Keratinocyte (primary cell): ENCODE results near the gene LRRC19.

Source experiments
- EZH2 ChIP-seq: IDR thresholded peaks from one replicate; pipeline ENCODE4 v1.6.1; 2012; ENCODE audit warnings: inconsistent platforms, mild to moderate bottlenecking, low read length, moderate library complexity
- TF ChIP-seq, protein P1 (sequence below), 3 experiments: IDR thresholded peaks in 1 of 3; conservative IDR thresholded peaks in 1 of 3; optimal IDR thresholded peaks in 1 of 3; 2 replicates in 2 of 3; 3 replicates in 1 of 3; pipeline versions ENCODE3 to v1.5.1; 2011; ENCODE audit warnings: low read length in 3 of 3, mild to moderate bottlenecking in 3 of 3, moderate library complexity in 2 of 3, control low read depth in 1 of 3, inconsistent platforms in 1 of 3; ENCODE audit not compliant: insufficient read depth in 2 of 3; ENCODE audit errors: extremely low read depth in 1 of 3

DNA sequence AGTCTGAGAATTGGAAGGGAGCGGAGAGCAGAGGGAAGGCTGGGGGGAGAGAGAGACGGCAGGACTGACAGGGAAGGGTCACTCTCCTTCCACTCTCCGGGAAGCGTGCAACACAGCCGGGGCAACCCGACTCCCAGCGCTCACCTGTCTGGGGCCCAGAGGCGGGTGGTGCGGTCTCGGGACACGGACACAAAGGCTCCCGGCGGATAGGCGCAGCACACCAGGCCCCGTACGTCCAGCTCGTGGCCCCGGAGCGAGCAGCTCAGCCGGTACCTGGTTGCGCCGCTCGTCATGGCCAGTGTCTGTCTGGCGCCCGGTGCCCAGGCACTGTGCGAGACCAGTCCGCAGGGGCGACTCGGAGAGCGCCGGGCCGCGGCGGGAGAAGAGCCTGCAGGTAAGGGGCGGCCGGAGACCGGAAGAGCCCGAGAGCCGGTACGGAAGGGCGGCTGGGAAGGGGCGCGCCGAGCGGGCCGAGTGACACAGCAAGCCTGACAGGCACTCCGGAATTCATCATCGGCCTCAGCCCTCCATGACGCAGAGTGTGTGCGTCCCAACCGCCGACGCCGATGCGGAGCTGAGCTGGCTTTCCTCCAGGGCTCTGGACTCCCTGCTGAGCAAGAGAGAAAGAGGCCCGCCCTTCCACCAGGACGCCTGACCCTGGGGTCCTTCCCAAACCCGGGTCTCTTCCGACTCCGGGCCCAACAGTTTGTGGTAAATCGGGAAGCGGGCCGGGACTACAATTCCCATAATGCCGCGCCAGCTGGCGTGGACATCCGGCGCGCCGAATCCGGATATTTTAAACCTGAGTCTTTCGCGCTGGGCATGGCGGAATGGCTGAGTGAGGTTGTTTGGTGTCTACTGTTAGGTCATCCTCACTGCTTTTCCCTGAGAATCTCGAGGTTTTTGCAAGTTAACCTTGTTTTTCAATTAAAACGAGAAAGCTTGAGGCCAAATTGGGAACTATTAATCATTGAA, 58.4 kb downstream of the LRRC19 start, which contains the start of gene PLAA:
- TF ChIP-seq, protein P1, sequence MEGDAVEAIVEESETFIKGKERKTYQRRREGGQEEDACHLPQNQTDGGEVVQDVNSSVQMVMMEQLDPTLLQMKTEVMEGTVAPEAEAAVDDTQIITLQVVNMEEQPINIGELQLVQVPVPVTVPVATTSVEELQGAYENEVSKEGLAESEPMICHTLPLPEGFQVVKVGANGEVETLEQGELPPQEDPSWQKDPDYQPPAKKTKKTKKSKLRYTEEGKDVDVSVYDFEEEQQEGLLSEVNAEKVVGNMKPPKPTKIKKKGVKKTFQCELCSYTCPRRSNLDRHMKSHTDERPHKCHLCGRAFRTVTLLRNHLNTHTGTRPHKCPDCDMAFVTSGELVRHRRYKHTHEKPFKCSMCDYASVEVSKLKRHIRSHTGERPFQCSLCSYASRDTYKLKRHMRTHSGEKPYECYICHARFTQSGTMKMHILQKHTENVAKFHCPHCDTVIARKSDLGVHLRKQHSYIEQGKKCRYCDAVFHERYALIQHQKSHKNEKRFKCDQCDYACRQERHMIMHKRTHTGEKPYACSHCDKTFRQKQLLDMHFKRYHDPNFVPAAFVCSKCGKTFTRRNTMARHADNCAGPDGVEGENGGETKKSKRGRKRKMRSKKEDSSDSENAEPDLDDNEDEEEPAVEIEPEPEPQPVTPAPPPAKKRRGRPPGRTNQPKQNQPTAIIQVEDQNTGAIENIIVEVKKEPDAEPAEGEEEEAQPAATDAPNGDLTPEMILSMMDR (optimal IDR thresholded peaks at IDR 0.05 in 1 of 3, IDR thresholded peaks at IDR 0.05 in 1 of 3, conservative IDR thresholded peaks at IDR 0.05 in 1 of 3; ENCODE audit: extremely low read depth in 1 of 3, insufficient read depth in 2 of 3, low read length in 3 of 3), result peak in 1 of 3 experiments; percentile 7
- TF ChIP-seq EZH2, result no peak
